HG03159 (cell line): ENCODE measurements around the gene ACTRT2.

ENCODE experiments used
- ATAC-seq: cut with Tn5 transposase; IDR thresholded peaks from one replicate; pipeline ENCODE4 v1.9.1; 2021; ENCODE audit warnings: mild to moderate bottlenecking, moderate library complexity; ENCODE audit not compliant: unreplicated experiment

The ACTRT2 gene

DNA sequence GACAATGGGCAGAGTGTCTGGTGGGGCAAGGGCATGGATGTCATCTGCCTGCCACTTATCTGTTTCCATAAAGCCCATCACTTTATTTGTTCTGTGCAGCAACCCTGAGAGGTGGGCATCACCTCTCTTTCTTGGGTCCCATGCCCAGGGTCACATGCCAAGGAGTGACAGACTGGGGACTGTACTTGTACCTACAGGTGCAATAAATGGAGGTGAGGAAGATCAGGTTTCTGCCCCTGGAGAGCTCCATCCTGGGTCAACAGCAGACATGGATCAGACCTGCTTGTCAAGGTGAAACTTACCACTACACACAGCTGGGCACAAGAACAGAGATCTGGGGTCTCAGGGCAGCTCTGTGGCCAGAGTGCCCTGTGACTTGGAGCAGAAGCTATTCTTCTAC lies 29.3 kb downstream of the ACTRT2 start:
- no peak for ATAC-seq

DNA sequence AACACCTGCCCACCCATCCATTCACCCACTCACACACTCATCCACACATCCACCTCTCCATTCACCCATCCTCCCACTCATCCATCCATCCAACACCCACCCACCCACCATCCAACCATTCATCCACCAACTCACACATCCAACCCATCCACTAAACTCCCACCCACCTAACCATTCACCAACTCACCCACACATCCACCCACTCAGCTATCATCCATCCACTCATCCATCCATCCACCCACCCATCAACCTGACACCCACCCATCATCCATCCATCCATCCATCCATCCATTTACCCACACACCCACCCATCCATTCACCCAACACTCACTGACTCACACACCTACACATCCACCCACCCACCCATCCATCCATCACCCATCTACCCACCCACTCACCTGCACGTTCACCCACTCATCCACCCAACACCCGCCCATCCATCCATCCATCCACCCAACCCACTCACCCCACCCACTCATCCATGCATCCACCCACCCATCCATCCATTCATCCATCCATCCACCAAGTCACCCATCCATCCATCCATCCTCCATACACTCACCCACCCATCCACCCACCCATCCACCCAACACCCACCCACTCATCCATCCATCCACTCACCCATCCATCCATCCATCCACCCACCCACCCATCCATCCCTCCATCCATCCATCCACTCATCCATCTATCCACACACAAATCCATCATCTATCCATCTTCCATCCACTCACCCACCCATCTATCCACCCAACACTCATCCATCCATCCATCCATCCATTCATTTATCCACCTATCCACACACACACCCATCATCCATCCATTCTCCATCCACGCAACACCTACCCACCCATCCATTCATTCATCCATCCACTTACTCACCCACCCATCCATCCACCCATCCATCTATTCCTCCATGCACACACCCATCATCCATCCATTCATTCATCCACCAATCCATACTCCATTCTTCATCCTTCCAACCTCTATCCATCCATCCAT lies 30.3 kb downstream of the ACTRT2 start:
- no peak for ATAC-seq

GRCh38 chr1:3052501-3052900 lies 31.2 kb downstream of the ACTRT2 start:
- ATAC-seq, result no peak

GRCh38 chr1:3053366-3053980 lies 32.2 kb downstream of the ACTRT2 start:
- ATAC-seq, result no peak

- no peak for ATAC-seq
These were observed 32.7 kb downstream of the ACTRT2 start for GRCh38 chr1:3053986-3054385.

DNA sequence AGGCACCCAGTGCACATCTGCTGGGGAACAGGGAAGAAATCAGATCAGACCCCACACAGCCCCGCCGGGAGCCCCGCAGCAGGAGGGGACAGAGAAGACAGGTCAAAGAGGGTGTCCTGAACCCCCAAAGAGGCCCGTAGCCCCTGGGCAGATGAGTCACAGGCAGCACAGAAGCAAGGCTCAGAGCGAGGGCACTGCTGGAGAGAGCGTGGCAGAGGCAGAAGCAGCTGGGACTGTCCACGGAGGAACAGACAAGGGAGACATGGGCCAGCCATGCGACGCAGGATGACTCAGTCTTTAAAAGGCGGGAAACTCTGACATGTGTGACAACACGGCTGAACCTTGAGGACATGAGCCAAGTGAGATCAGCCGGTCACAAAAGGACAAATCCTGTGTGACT lies 33.2 kb downstream of the ACTRT2 start:
- ATAC-seq, result no peak

GRCh38 chr1:3055051-3055450 lies 33.8 kb downstream of the ACTRT2 start:
- no peak for ATAC-seq

GRCh38 chr1:3056641-3057040 lies 35.4 kb downstream of the ACTRT2 start:
- no peak for ATAC-seq

- ATAC-seq, result no peak
These were observed 37.2 kb downstream of the ACTRT2 start for GRCh38 chr1:3058263-3059030.

GRCh38 chr1:3060127-3060526 lies 38.9 kb downstream of the ACTRT2 start:
- no peak for ATAC-seq

DNA sequence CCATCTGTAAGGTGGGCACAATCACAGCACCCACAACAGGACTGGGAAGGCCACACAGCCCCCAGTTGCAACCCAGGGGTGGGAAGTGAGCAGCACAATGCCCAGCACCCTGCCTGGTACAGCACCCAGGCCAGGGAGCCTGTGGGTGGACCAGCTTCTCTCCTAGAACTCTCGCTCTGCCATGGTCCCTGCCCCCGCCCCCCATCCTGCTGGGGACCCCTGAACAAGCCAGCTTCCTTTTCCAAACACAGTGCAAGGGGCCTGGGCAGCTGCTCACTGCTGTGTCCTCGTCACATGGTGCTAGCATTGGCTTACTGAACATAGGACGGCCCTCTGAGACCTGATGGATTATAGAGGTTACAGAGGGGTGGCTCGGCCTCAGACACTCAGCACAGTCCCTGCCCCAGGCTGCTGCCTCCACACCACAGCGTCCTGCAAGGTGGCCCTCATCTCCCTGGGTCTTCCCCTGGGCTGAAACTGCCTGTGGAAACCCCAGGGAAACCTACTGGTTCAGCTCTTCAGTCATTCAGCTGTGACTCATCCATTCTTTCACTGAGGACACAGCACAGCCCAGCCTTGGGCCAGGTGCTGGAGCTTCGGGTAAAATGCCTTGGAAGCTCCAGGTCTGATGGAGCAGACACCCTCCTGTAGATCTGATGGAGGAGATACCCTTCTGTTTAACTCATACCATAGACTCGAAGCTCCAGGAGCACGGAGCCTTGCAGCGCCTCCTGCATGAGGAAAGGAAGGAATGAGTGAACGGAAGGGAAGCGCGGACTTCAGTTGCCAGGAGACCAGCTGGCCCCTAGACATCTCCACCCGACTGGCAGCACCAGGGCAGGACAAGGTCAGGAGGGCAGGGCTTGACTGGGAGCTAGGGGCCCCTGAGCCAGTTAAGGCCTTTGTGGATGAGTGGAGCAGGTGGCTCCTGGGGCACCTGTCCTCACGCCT lies 39.6 kb downstream of the ACTRT2 start:
- no peak for ATAC-seq

DNA sequence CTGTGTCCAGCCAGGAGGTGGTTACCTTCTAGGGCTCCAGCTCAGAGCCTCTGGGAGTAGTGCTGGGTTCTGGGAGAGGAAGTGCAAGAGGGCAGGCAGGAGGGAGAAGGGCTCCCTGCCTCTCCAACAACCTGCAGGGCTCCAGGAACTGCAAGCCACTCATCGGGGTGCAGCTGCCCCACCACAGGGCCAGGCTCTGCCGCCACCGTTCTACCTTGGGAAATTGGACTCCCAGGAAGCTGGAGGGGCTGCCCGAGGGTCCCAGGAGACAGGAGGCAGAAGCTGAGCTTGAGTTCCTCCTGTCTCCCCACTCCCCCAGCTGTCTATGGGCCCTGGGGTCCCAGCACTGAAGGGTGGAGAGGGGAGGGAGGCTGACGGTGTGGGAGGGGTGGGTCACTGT lies 40.3 kb downstream of the ACTRT2 start:
- ATAC-seq, result no peak

DNA sequence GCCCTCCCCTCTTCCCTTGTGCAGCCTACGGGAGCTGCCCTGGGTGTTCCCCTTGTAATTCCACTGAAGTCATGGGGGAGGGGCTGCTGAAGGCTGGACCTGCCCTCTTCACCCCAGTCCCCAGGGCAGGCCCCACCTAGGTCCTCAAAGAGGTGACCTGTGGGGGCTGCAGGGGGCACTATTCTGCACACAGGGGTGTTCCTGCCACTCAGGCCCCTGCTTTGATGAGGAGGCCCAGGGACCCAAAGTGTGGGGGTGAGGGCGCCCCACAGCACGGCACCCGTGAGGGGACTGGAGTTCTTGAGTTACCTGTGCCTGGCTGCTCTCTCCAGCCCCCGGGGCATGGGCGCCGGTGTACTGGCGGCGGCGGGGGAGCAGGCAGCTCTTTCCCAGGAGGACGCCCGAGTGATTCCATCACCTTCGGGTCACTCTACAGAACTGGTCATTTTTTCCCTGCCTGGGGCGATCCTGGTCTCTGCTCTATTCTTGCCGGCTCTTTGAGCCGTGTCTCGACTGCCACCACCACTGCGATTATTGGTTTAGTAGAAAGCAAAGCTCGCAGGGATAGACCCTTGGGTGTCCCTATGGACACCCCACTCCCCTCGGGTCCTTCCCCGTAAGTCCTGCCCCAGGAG lies 40.8 kb downstream of the ACTRT2 start:
- ATAC-seq, result no peak

DNA sequence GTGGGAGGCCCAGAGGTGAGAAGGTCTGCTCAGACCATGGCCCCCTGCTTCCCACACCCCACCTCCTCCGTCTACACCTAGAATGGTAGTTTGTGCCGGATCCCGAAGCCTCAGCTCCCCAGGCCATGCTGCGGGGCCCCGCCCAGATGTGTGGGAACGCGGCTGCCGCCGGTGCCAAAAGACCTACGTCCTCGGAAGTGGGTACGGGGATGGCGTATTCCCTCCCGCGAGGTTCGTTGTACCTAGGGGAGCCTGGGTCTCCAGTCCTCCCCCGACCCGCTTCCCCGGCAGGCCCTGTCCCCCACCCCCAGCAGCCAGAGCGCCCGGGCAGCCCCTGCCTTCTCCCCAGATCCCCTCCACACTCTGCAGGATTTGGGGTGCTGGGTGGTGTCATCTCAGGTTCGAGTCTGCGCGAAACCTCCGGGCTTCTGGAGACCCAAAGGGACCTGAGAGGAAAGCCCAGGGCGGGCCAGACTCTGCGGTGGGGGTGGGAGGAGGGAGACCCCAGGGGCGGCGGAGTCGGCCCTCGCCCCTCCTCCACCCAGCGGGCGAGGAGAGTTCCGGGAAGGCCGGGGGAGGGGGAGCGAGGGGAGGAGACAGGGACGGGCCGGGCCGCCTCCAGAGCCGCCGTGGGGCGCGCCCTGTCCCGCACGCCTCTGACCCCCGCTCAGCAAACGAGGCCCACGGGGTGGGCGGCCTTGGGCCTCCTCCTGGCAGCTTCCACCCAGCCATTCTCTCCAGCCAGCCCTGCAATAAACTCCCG lies 41.5 kb downstream of the ACTRT2 start:
- no peak for ATAC-seq

- no peak for ATAC-seq
These were observed 42.4 kb downstream of the ACTRT2 start for GRCh38 chr1:3063379-3064295.

- ATAC-seq, result no peak
These were observed 43.1 kb downstream of the ACTRT2 start for GRCh38 chr1:3064296-3064850.

- no peak for ATAC-seq
These were observed 43.6 kb downstream of the ACTRT2 start for GRCh38 chr1:3064901-3065300.

- no peak for ATAC-seq
These were observed 44.1 kb downstream of the ACTRT2 start for GRCh38 chr1:3065396-3065795.
